Natural killer cell (primary cell): ENCODE data around the gene TCFL5. TPM values are rescaled to one million over a fixed set of nuclear protein-coding genes. Genes with fewer than 3 reads are reported as not detected.

Experiments
- ATAC-seq, 3 donors: fragments of 150-1000 bp in 2 of 3; fragments of 200-7000 bp in 1 of 3; cut with Tn5 transposase; 1 replicate in 1 of 3; 2 replicates in 2 of 3; pipeline ENCODE4 v1.10.0; 2021; ENCODE audit warnings: mild to moderate bottlenecking in 2 of 3, moderate library complexity in 2 of 3
- DNase-seq, 2 donors: peaks; one replicate each; pipeline versions ENCODE4 v3.0.0 to v3.0.0-alpha.2; 2013 to 2021; ENCODE audit warnings: mixed read lengths in 1 of 2
- H3K27ac ChIP-seq: one replicate; pipeline ENCODE4 v1.5.1; 2013; ENCODE audit warnings: mild to moderate bottlenecking, low read length
- H3K27me3 ChIP-seq: one replicate; pipeline ENCODE4 v1.6.1; 2013; ENCODE audit warnings: low read length; ENCODE audit not compliant: control insufficient read depth, insufficient read depth
- H3K36me3 ChIP-seq: one replicate; pipeline ENCODE4 v1.6.1; 2013; ENCODE audit warnings: low read length; ENCODE audit not compliant: control insufficient read depth, insufficient read depth
- H3K4me1 ChIP-seq: one replicate; pipeline ENCODE4 v1.6.1; 2013; ENCODE audit warnings: low read length; ENCODE audit not compliant: control insufficient read depth, insufficient read depth
- H3K4me3 ChIP-seq: one replicate; pipeline ENCODE4 v1.5.1; 2013; ENCODE audit warnings: low read length
- H3K9me3 ChIP-seq: one replicate; pipeline ENCODE4 v1.6.1; 2013; ENCODE audit warnings: low read length; ENCODE audit not compliant: control insufficient read depth, insufficient read depth
- H3K27ac Mint-ChIP-seq, 2 donors: one replicate each; pipeline ENCODE4 v1.8.0; 2022; ENCODE audit warnings: mild to moderate bottlenecking in 2 of 2, mixed read lengths in 2 of 2, moderate library complexity in 1 of 2
- H3K27me3 Mint-ChIP-seq, 2 donors: one replicate each; pipeline ENCODE4 v1.8.0; 2022; ENCODE audit warnings: low read depth in 2 of 2, mixed read lengths in 2 of 2
- H3K36me3 Mint-ChIP-seq: one replicate; pipeline ENCODE4 v1.8.0; 2022; ENCODE audit warnings: mixed read lengths
- H3K4me1 Mint-ChIP-seq, 2 donors: one replicate each; pipeline ENCODE4 v1.8.0; 2022; ENCODE audit warnings: mixed read lengths in 2 of 2
- H3K4me3 Mint-ChIP-seq: one replicate; pipeline ENCODE4 v1.8.0; 2022; ENCODE audit warnings: mild to moderate bottlenecking, moderate library complexity, mixed read lengths
- H3K9me3 Mint-ChIP-seq, 2 donors: one replicate each; pipeline ENCODE4 v1.8.0; 2022; ENCODE audit warnings: mixed read lengths in 2 of 2
- CTCF ChIP-seq: fragments of 200-600 bp; IDR thresholded peaks from one replicate; pipeline ENCODE4 v1.8.0; 2022; ENCODE audit warnings: antibody characterized with exemption
- WGBS: methylation state at CpG from one replicate; pipeline ENCODE4 v1.1.7; 2013; ENCODE audit warnings: missing lambda C conversion rate; ENCODE audit not compliant: insufficient coverage; 5-methylcytosine and 5-hydroxymethylcytosine counted together
- intact Hi-C: fragments of 100-400 bp; cut with micrococcal nuclease; formaldehyde crosslinking; loops from one replicate; pipeline ENCODE4 v1.14.2; 2022
- total RNA-seq, 4 donors: library from RNA; stranded (reverse); fragments of 120-200 nt in 1 of 4; gene quantifications; one replicate each; pipeline versions ENCODE4 v1.2.3 to v1.2.4, GENCODE V29; 2013 to 2022

The TCFL5 gene
- total RNA-seq, 3 donors from 2014 or later (not counting 1 experiment from before 2014, with no cell fraction given): 5.1 to 8.0 (median 6.4) TPM

- no peak overlapping the region for H3K4me3 Mint-ChIP-seq
- no peaks in the 10 kb centered on the region for H3K27me3 Mint-ChIP-seq
- H3K4me1 Mint-ChIP-seq: peaks cover 3 to 4% of the 10 kb centered on the region in 2 donors
- no peak for TF ChIP-seq CTCF
- WGBS: 95% methylated on average over 10 of the region's 10 CpGs
- ATAC-seq (no peak), DNase-seq (no peak)
- Histone ChIP-seq H3K4me3 (no peak overlapping the region), H3K4me1 (peaks cover 4% of the 10 kb centered on the region), H3K9me3 (no peaks in the 10 kb centered on the region), H3K36me3 (no peaks in the 10 kb centered on the region), H3K27ac (no peak overlapping the region), H3K27me3 (no peaks in the 10 kb centered on the region)
- no peaks in the 10 kb centered on the region for H3K9me3 Mint-ChIP-seq
- intact Hi-C loops: no loop called here
- no peaks in the 10 kb centered on the region for H3K36me3 Mint-ChIP-seq
- no peak overlapping the region for H3K27ac Mint-ChIP-seq
These were observed 18.0 kb downstream of the TCFL5 start for GRCh38 chr20:62843656-62844055.

- Mint-ChIP-seq H3K4me3 (no peak overlapping the region), H3K9me3 (no peaks in the 10 kb centered on the region), H3K4me1 (peaks cover 0 to 10% of the 10 kb centered on the region in 2 donors), H3K27me3 (no peaks in the 10 kb centered on the region), H3K27ac (no peak overlapping the region), H3K36me3 (no peaks in the 10 kb centered on the region)
- DNase-seq (no peak), ATAC-seq (no peak)
- no peaks in the 10 kb centered on the region for H3K9me3 ChIP-seq
- intact Hi-C loops: no loop called here
- H3K4me3 ChIP-seq: no peak overlapping the region
- no peak overlapping the region for H3K27ac ChIP-seq
- 95% methylated on average over 15 of the region's 16 CpGs for WGBS
- peaks cover 21% of the 10 kb centered on the region for H3K4me1 ChIP-seq
- H3K36me3 ChIP-seq: no peaks in the 10 kb centered on the region
- TF ChIP-seq CTCF: no peak
- H3K27me3 ChIP-seq: no peaks in the 10 kb centered on the region
These were observed 19.9 kb downstream of the TCFL5 start for GRCh38 chr20:62841705-62842212.

- ATAC-seq: no peak
- no peaks in the 10 kb centered on the region for H3K36me3 Mint-ChIP-seq
- no peaks in the 10 kb centered on the region for H3K9me3 Mint-ChIP-seq
- H3K4me3 Mint-ChIP-seq: no peak overlapping the region
- Histone ChIP-seq H3K27me3 (no peaks in the 10 kb centered on the region), H3K27ac (no peak overlapping the region), H3K4me3 (no peak overlapping the region), H3K9me3 (no peaks in the 10 kb centered on the region), H3K36me3 (no peaks in the 10 kb centered on the region), H3K4me1 (peaks cover 21% of the 10 kb centered on the region)
- TF ChIP-seq CTCF: no peak
- DNase-seq: no peak
- H3K4me1 Mint-ChIP-seq: peaks cover 0 to 10% of the 10 kb centered on the region in 2 donors
- WGBS: 94% methylated on average over 44 of the region's 45 CpGs
- no peaks in the 10 kb centered on the region for H3K27me3 Mint-ChIP-seq
- no peak overlapping the region for H3K27ac Mint-ChIP-seq
- intact Hi-C loops: no loop called here
These were observed 21.1 kb downstream of the TCFL5 start for GRCh38 chr20:62840244-62841197.
